COR-L47 (cell line): Measurements from ENCODE around the gene HDGFL3.
"Not testable (repeated sequence)": the region's sequence is repeated elsewhere in the genome, so short reads cannot be mapped to it uniquely, and the experiment has no call there.

Source experiments
- DNase-seq: peaks from one replicate; lab custom pipeline; 2025; lab: John Stamatoyannopoulos, UW

The HDGFL3 gene

GRCh38 chr15:83194528-83194927 is 13.1 kb downstream of the HDGFL3 start:
- no peak for DNase-seq

- DNase-seq = no peak
These were observed 13.9 kb downstream of the HDGFL3 start for GRCh38 chr15:83193721-83194120.

GRCh38 chr15:83192742-83193141 is 14.9 kb downstream of the HDGFL3 start:
- no peak for DNase-seq

GRCh38 chr15:83190450-83190849 is 17.2 kb downstream of the HDGFL3 start:
- no peak for DNase-seq

GRCh38 chr15:83185561-83185960 is 22.1 kb downstream of the HDGFL3 start:
- no peak for DNase-seq

- DNase-seq = no peak
These were observed 28.7 kb downstream of the HDGFL3 start for GRCh38 chr15:83178869-83179325.

GRCh38 chr15:83178390-83178789 is 29.2 kb downstream of the HDGFL3 start:
- no peak for DNase-seq

GRCh38 chr15:83174891-83175290 is 32.7 kb downstream of the HDGFL3 start:
- DNase-seq = no peak

- DNase-seq = no peak
These were observed 37.0 kb downstream of the HDGFL3 start for GRCh38 chr15:83170474-83171165.

- DNase-seq = not testable (repeated sequence)
These were observed 38.0 kb downstream of the HDGFL3 start for GRCh38 chr15:83169576-83169975.

GRCh38 chr15:83166830-83167229 is 40.8 kb downstream of the HDGFL3 start:
- DNase-seq = no peak

- DNase-seq = no peak
These were observed 41.4 kb downstream of the HDGFL3 start for GRCh38 chr15:83166218-83166617.

- DNase-seq = no peak
These were observed 42.7 kb downstream of the HDGFL3 start for GRCh38 chr15:83164771-83165404.

- no peak for DNase-seq
These were observed 43.4 kb downstream of the HDGFL3 start for GRCh38 chr15:83164111-83164770.

- DNase-seq = no peak
These were observed 44.6 kb downstream of the HDGFL3 start for GRCh38 chr15:83163032-83163431.

- DNase-seq = no peak
These were observed 46.9 kb downstream of the HDGFL3 start for GRCh38 chr15:83160741-83161140.

- DNase-seq = no peak
These were observed 49.2 kb downstream of the HDGFL3 start for GRCh38 chr15:83158393-83158792.

GRCh38 chr15:83155942-83156341 is 51.7 kb downstream of the HDGFL3 start:
- DNase-seq = no peak

- DNase-seq = no peak
These were observed 54.3 kb downstream of the HDGFL3 start for GRCh38 chr15:83153288-83153687.

GRCh38 chr15:83144771-83145170 is 62.9 kb downstream of the HDGFL3 start:
- no peak for DNase-seq

- DNase-seq = not testable (repeated sequence)
These were observed 65.5 kb downstream of the HDGFL3 start for GRCh38 chr15:83142151-83142550.

GRCh38 chr15:83132861-83133523 is 74.6 kb downstream of the HDGFL3 start:
- no peak for DNase-seq

GRCh38 chr15:83129791-83130190 is 77.8 kb downstream of the HDGFL3 start:
- no peak for DNase-seq
